MM.1S (cell line): ENCODE data around the gene LGR4.
"Not testable (repeated sequence)": the region's sequence is repeated elsewhere in the genome, so short reads cannot be mapped to it uniquely, and the experiment has no call there.

ENCODE experiments used
- DNase-seq: peaks from one replicate; pipeline ENCODE4 v3.0.0-alpha.2; 2015
- H2AFZ ChIP-seq: fragments of 300-600 bp; sonication (generic); 2 replicates; pipeline ENCODE4 v1.6.0; 2016; ENCODE audit warnings: antibody characterized with exemption, low read length
- H3F3A ChIP-seq: fragments of 300-600 bp; sonication (generic); 2 replicates; pipeline ENCODE4 v1.6.1; 2016; ENCODE audit warnings: mild to moderate bottlenecking, antibody characterized with exemption, low read length, moderate library complexity, mixed read lengths; ENCODE audit not compliant: insufficient read depth
- H3K27ac ChIP-seq: fragments of 300-600 bp; sonication (generic); 2 replicates; pipeline ENCODE4 v1.5.1; 2016; ENCODE audit warnings: mild to moderate bottlenecking, low read length
- H3K27me3 ChIP-seq: fragments of 300-600 bp; sonication (generic); replicated peaks from 2 replicates; pipeline ENCODE4 v1.6.0; 2016; ENCODE audit warnings: low read length; ENCODE audit not compliant: insufficient read depth
- H3K36me3 ChIP-seq: fragments of 300-600 bp; sonication (generic); replicated peaks from 2 replicates; pipeline ENCODE4 v1.6.1; 2016; ENCODE audit warnings: mild to moderate bottlenecking, low read length, mixed read lengths; ENCODE audit not compliant: insufficient read depth
- H3K4me1 ChIP-seq: fragments of 300-600 bp; sonication (generic); 2 replicates; pipeline ENCODE4 v1.6.1; 2016; ENCODE audit warnings: low read length, mixed read lengths
- H3K4me2 ChIP-seq: fragments of 300-600 bp; sonication (generic); 2 replicates; pipeline ENCODE4 v1.6.0; 2016; ENCODE audit warnings: low read depth, low read length
- H3K4me3 ChIP-seq: fragments of 300-600 bp; sonication (generic); 2 replicates; pipeline ENCODE4 v1.5.1; 2016; ENCODE audit warnings: low read length, mixed read lengths
- H3K79me2 ChIP-seq: fragments of 300-600 bp; sonication (generic); 2 replicates; pipeline ENCODE4 v1.6.1; 2016; ENCODE audit warnings: mixed run types, low read length, mixed read lengths
- H3K9ac ChIP-seq: fragments of 300-600 bp; sonication (generic); 2 replicates; pipeline ENCODE4 v1.6.1; 2016; ENCODE audit warnings: low read length, mixed read lengths
- H3K9me2 ChIP-seq: fragments of 300-600 bp; sonication (generic); replicated peaks from 2 replicates; pipeline ENCODE4 v1.6.1; 2016; ENCODE audit warnings: mild to moderate bottlenecking, low read length, mixed read lengths; ENCODE audit not compliant: insufficient read depth
- H3K9me3 ChIP-seq: fragments of 300-600 bp; sonication (generic); replicated peaks from 2 replicates; pipeline ENCODE4 v1.6.1; 2016; ENCODE audit warnings: mild to moderate bottlenecking, low read length, mixed read lengths; ENCODE audit not compliant: insufficient read depth
- H4K20me1 ChIP-seq: fragments of 300-600 bp; sonication (generic); 2 replicates; pipeline ENCODE4 v1.6.1; 2016; ENCODE audit warnings: mild to moderate bottlenecking, low read length, moderate library complexity, mixed read lengths; ENCODE audit not compliant: insufficient read depth
- CTCF ChIP-seq: fragments of 300-600 bp; sonication (generic); IDR thresholded peaks from 2 replicates; pipeline ENCODE4 v1.5.1; 2016; ENCODE audit warnings: antibody characterized with exemption, low read length, mixed read lengths
- EZH2 ChIP-seq: fragments of 300-600 bp; sonication (generic); optimal IDR thresholded peaks from 2 replicates; pipeline ENCODE3; 2017; ENCODE audit warnings: low read depth, mild to moderate bottlenecking, antibody characterized with exemption, low read length, mixed read lengths
- EZH2phosphoT487 ChIP-seq: fragments of 300-600 bp; sonication (generic); IDR thresholded peaks from 2 replicates; pipeline ENCODE4 v1.6.1; 2018; ENCODE audit warnings: antibody characterized with exemption, low read length

The LGR4 gene

GRCh38 chr11:27472398-27473016, at the start of gene LGR4:
TSS of gene LGR4 (minus strand) at chr11:27472790. CDS start at chr11:27472302, 488 bp downstream.
- H3K4me1 ChIP-seq, result no peaks in the 10 kb centered on the region
- peak within 1 kb of the TSS; percentile 23; the same call in 1 of the 2 replicates for H3K9ac ChIP-seq
- H3K4me2 ChIP-seq, result peak within 1 kb of the TSS; percentile 87
- no peaks in the 10 kb centered on the region for H3K79me2 ChIP-seq
- peak within 1 kb of the TSS; percentile 63 for H2AFZ ChIP-seq
- H3F3A ChIP-seq, result no peaks in the 10 kb centered on the region
- no peaks in the 10 kb centered on the region for H3K9me2 ChIP-seq
- H3K27ac ChIP-seq, result no peak within 1 kb of the TSS
- H3K9me3 ChIP-seq, result no peaks in the 10 kb centered on the region
- H3K4me3 ChIP-seq, result peak within 1 kb of the TSS; percentile 64
- no peaks in the 10 kb centered on the region for H4K20me1 ChIP-seq
- peak; percentile 82 for DNase-seq
- TF ChIP-seq CTCF (no peak), EZH2phosphoT487 (no peak), EZH2 (no peak)
- no peaks in the 10 kb centered on the region for H3K36me3 ChIP-seq
- no peaks in the 10 kb centered on the region for H3K27me3 ChIP-seq

- Histone ChIP-seq H3K9me2 (no peaks in the 10 kb centered on the region), H3K27ac (no peak overlapping the region), H3K9me3 (no peaks in the 10 kb centered on the region), H3K4me1 (no peaks in the 10 kb centered on the region), H2AFZ (no peak overlapping the region), H3K4me2 (no peak overlapping the region), H3K9ac (no peak overlapping the region), H4K20me1 (no peaks in the 10 kb centered on the region), H3K36me3 (no peaks in the 10 kb centered on the region), H3K79me2 (no peaks in the 10 kb centered on the region), H3K27me3 (no peaks in the 10 kb centered on the region), H3F3A (no peaks in the 10 kb centered on the region), H3K4me3 (no peak overlapping the region)
- no peak for DNase-seq
- TF ChIP-seq CTCF, result no peak
- TF ChIP-seq EZH2phosphoT487, result no peak
- no peak for TF ChIP-seq EZH2
Measured at GRCh38 chr11:27520226-27520625, 47.6 kb upstream of the LGR4 start.

- H3K4me1 ChIP-seq, result no peaks in the 10 kb centered on the region
- no peak overlapping the region for H2AFZ ChIP-seq
- no peaks in the 10 kb centered on the region for H3K79me2 ChIP-seq
- H3K27me3 ChIP-seq, result no peaks in the 10 kb centered on the region
- H3K4me3 ChIP-seq, result no peak overlapping the region
- no peak overlapping the region for H3K9ac ChIP-seq
- H3K27ac ChIP-seq, result no peak overlapping the region
- no peak overlapping the region for H3K4me2 ChIP-seq
- no peak for DNase-seq
- H3K9me3 ChIP-seq, result no peaks in the 10 kb centered on the region
- no peaks in the 10 kb centered on the region for H3K36me3 ChIP-seq
- no peaks in the 10 kb centered on the region for H3K9me2 ChIP-seq
- no peak for TF ChIP-seq EZH2
- TF ChIP-seq EZH2phosphoT487, result no peak
- no peak for TF ChIP-seq CTCF
- no peaks in the 10 kb centered on the region for H4K20me1 ChIP-seq
- H3F3A ChIP-seq, result no peaks in the 10 kb centered on the region
Measured at GRCh38 chr11:27518518-27518917, 45.9 kb upstream of the LGR4 start.

- not testable (repeated sequence) for H4K20me1 ChIP-seq, H3K4me1 ChIP-seq, H3K27me3 ChIP-seq, H3K36me3 ChIP-seq, H3K79me2 ChIP-seq, H3K9me3 ChIP-seq, H3K4me2 ChIP-seq, H3F3A ChIP-seq, DNase-seq, H3K27ac ChIP-seq, H3K9ac ChIP-seq, H3K4me3 ChIP-seq, H2AFZ ChIP-seq, H3K9me2 ChIP-seq
Measured at GRCh38 chr11:27517490-27517889, 44.9 kb upstream of the LGR4 start.
